HCT116 (cell line): ENCODE measurements around the gene IGF2R.

Experiments
- CBX3 ChIP-seq: IDR thresholded peaks from 2 replicates; pipeline ENCODE4 v1.6.1; 2012; ENCODE audit warnings: low read depth
- CEBPB ChIP-seq: IDR thresholded peaks from 2 replicates; pipeline ENCODE4 v1.6.1; 2012; ENCODE audit warnings: low read depth
- CTCF ChIP-seq, 3 experiments: fragments of 200-600 bp in 1 of 3; sonication (generic) in 1 of 3; IDR thresholded peaks in 2 of 3; conservative IDR thresholded peaks in 1 of 3; 2 replicates each; pipeline ENCODE4 v1.5.1; 2012 to 2017; ENCODE audit warnings: low read depth in 2 of 3, low read length in 2 of 3, antibody characterized with exemption in 1 of 3, borderline replicate concordance in 1 of 3, control low read depth in 1 of 3, mild to moderate bottlenecking in 1 of 3, mixed read lengths in 1 of 3, mixed run types in 1 of 3, moderate library complexity in 1 of 3; ENCODE audit not compliant: insufficient read depth in 1 of 3
- EGR1 ChIP-seq: IDR thresholded peaks from 2 replicates; pipeline ENCODE4 v1.6.1; 2012; ENCODE audit warnings: low read depth
- EZH2 ChIP-seq: fragments of 200-600 bp; sonication (generic); IDR thresholded peaks from 2 replicates; pipeline ENCODE4 v1.6.1; 2017; ENCODE audit warnings: antibody characterized with exemption, mixed run types
- FOSL1 ChIP-seq: IDR thresholded peaks from 2 replicates; pipeline ENCODE4 v1.6.1; 2012; ENCODE audit warnings: low read depth
- JUND ChIP-seq: IDR thresholded peaks from 2 replicates; pipeline ENCODE4 v1.6.1; 2012
- POLR2AphosphoS5 ChIP-seq: IDR thresholded peaks from 2 replicates; pipeline ENCODE4 v1.6.1; 2011; ENCODE audit warnings: mild to moderate bottlenecking, low read depth, low read length, moderate library complexity
- TCF7L2 ChIP-seq: IDR thresholded peaks from 2 replicates; pipeline ENCODE4 v1.7.0; 2011; ENCODE audit warnings: borderline replicate concordance, inconsistent platforms; ENCODE audit not compliant: insufficient read depth, insufficient read length; ENCODE audit errors: extremely low read depth
- YY1 ChIP-seq: IDR thresholded peaks from 2 replicates; pipeline ENCODE4 v1.6.1; 2011; ENCODE audit warnings: low read length, low read depth, moderate library complexity, mild to moderate bottlenecking; ENCODE audit not compliant: insufficient replicate concordance; ENCODE audit errors: extremely low read depth
- TF ChIP-seq, protein P1 (sequence below): IDR thresholded peaks from 2 replicates; pipeline ENCODE4 v1.6.1; 2012

GRCh38 chr6:159977904-159978268 is 9.0 kb downstream of the IGF2R start:
- TF ChIP-seq EGR1 = no peak
- TF ChIP-seq YY1 = no peak
- TF ChIP-seq CBX3 = no peak
- TF ChIP-seq JUND = no peak
- no peak for TF ChIP-seq POLR2AphosphoS5
- no peak for TF ChIP-seq TCF7L2
- TF ChIP-seq, protein P1, sequence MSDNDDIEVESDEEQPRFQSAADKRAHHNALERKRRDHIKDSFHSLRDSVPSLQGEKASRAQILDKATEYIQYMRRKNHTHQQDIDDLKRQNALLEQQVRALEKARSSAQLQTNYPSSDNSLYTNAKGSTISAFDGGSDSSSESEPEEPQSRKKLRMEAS = no peak
- no peak for TF ChIP-seq FOSL1
- no peak for TF ChIP-seq CTCF (IDR thresholded peaks at IDR 0.05 in 2 of 3, conservative IDR thresholded peaks at IDR 0.05 in 1 of 3; ENCODE audit: borderline replicate concordance in 1 of 3, insufficient read depth in 1 of 3, low read depth in 2 of 3, low read length in 2 of 3)
- TF ChIP-seq EZH2 = no peak
- no peak for TF ChIP-seq CEBPB
